ENCODE results near the gene TFF2.

TFF2 gene

DNA sequence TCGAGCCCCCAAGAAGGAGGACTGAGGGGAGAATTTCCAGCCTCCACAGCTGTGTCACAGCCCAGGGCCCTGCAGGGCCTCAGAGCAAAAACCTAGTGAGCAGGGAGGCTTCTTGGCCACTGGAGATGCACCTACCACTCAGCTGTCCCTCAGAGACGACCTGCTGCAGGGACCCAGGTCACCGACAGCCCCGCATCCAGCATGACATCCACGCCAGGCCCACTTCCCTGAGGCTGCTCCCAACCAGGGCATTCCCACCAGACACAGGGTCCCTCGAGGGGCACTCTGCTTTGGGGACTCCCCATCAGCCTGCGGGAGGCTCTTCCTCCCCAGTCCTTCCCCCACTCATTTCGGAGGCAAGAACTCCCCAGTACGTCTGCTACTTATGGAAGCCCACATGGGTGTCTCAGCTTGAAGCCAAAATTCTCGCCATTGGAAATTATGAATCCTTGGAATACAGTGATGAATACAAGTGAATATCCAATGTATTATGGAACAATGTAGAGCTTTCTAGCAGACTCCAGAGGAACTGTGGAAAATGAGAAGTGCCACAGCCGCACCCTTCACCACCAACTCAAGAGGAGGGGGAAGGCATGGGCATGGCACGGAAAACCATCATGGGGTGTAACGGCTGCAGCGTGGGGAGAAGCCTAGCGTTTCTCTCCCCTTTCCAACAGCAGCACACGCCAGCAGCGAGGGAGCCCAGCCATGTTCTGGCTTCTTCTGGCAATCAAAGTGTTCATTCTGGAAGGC, 42.5 kb downstream of the TFF2 start:
- in situ Hi-C loops (cut with HindIII; ENCODE audit: low sequenced_read_pairs), result no loop called here

DNA sequence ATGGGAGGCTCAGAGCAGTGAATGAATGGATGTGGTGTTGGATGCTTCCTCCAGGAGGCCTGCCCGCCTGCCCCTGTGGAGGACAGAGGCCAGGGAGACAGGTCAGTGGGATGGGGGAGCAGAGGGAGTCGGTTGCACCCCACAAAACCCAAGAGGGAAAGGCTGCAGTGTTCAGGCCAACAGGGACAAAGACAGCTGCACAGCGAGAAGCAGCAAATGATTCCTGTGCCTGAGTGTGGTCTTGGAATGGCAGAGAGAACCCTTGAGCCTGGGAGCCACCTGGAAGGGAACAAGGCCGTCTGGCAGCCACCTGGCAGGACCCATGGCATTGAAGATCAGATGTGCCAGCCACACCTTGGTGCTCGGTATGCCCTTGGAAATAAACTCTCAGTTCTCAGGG, 43.7 kb downstream of the TFF2 start:
- in situ Hi-C loops (cut with HindIII; ENCODE audit: low sequenced_read_pairs), result no loop called here

DNA sequence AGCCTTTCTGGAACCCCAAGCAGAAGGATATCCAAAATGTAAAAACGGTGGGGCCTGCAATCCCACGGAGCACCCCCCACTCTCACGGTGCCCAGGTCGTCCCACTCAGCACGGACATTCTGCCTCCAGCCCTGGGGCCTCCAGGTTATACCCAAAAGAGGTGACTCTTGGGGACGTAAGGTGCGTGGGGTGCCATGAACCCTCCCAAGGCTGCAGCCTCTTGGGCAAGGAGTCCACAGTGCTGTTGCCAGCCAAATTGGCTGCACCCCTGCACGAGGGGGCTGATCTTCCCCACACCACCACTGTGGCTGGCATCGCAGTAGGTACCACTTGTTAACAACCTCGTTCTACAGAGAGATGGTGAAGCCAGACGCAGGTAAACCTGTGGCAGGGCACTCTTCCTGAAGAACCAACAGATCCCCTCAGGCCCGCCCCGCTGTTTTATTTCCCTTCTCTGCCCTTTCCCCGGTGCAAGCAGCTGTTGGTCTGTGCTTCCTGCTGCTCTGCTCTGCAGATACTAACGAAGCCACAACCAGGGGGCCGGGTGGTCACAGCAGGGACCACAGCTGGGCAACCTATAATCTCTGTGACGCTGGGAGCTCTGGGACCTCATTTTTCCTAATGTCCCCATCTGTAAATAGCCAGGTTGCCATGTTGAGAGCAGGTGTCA, 44.3 kb downstream of the TFF2 start:
- in situ Hi-C loops (cut with HindIII; ENCODE audit: low sequenced_read_pairs), result no loop called here

DNA sequence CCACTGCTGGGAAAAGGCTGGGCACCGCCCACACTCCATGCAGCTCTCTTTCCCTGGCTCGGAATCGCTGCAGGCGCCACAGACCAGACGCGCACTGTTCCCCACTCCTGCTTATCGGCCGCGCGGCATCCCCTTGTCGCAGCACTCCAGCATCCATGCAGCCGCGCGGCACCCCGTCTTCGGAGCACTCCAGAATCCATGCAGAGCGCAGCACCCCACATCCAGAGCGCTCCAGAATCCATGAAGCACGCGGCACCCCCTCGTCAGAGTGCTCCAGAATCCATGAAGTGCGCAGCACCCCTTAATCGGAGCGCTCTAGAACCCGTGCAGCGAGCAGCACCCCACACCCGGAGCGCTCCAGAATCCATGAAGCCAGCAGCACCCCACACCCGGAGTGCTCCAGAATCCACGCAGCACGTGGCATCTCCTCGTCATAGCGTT, 45.1 kb downstream of the TFF2 start:
- in situ Hi-C loops (cut with HindIII; ENCODE audit: low sequenced_read_pairs), result no loop called here

DNA sequence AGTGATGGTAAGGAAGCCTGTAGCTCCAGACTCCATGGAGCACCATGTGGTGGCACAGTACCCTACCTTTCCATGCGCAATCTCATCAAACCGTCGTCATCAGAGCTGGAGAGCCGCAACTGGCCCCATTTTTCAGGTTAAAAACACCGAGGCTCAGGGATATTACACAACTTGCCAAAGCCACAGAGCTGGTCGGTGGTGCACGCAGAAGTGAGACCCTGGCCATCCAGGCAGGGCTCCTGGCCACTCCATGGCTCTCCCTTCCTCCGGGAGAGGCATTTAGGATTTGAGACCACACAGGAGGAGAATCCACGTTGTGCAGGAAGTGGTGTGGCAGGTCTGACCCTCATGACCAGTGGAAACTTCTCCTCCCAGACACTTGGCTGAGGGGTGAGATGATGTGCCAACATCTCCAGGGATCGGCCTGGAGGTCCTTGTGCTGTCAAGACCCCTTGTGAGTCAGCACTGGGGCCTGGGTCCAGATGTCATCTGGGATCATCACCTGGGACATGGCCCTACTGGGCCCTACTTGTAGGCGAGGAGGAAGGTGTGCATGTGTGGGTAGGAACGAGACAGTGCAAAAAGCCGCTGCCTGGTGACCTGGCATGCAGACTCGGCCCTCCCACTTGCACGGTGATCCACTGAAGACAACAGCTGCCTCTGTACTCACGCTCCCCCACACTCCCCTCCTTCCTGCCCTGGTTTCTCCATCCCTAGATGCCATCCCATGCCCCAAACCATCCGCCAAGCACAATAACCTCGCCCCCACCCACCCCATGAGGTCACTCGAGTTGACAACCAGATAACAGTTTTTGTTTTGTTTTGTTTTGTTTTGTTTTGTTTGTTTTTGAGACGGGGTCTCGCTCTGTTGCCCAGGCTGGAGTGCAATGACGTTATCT, 46.0 kb downstream of the TFF2 start:
- in situ Hi-C loops (cut with HindIII; ENCODE audit: low sequenced_read_pairs), result no loop called here

DNA sequence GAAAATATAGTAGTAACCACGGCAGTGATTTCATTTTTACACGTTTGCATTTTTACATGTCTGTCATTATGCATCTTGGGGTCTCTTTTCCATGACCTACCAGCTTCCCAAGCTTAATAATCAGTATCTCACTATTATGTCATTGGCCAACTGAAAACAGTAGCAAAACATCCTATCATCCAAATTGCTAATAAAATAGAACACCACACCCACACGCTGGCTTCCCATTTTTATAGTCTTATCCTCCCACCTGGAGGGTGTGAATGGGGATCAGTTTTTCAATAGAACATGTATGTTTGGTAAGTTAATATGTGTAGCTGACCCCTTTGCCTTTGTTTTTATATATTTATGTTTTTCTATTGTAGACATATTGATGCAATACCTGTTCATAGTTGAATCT, 47.4 kb downstream of the TFF2 start:
- in situ Hi-C loops (cut with HindIII; ENCODE audit: low sequenced_read_pairs), result no loop called here

DNA sequence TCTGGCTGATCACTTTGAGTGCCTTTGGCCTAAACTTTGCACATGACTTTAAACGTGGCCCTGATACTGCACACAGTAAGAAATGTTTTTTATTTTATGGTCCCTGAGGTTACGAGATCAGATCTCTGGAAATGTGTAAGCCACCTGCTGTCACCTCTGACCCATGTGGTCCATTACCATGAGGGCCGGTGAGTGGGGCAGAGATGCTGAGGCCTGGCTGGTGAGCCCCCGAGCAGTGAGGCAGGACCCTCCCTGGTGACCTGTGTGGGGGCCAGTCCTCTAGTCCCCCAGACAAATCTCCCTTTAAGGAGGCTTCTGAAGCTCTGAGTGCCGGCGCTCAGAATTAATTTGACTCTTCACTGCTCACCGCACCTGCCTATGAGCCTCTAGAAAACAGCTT, 48.0 kb downstream of the TFF2 start:
- in situ Hi-C loops (cut with HindIII; ENCODE audit: low sequenced_read_pairs), result no loop called here

DNA sequence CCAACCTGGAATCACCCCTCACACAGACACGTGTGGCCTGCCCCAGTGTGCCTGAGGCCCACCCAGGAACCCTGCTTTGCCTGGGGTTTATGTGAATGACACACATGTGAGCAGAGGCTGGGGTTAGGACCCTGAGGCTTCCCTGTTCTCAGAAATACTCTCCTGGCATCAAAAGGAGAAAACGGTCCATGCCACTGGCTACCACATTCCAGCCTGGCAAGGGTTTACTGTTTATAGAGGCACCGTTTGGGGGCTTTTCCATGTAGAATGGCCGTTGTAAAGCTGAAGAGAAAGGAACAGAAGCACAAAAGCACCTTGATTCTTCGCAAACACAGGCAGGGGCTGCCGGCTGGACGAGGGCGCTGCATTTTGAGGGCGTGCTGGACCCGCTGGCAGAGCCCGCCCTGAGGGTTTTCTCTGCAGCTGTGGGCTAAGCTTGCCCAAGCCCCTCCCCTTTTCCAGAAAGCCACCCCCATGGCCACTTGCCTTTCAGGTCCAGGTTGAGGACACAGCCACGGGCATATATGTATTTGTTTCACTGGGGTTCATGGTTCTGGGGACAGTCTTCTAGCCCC, 48.6 kb downstream of the TFF2 start:
- in situ Hi-C loops (cut with HindIII; ENCODE audit: low sequenced_read_pairs), result no loop called here

DNA sequence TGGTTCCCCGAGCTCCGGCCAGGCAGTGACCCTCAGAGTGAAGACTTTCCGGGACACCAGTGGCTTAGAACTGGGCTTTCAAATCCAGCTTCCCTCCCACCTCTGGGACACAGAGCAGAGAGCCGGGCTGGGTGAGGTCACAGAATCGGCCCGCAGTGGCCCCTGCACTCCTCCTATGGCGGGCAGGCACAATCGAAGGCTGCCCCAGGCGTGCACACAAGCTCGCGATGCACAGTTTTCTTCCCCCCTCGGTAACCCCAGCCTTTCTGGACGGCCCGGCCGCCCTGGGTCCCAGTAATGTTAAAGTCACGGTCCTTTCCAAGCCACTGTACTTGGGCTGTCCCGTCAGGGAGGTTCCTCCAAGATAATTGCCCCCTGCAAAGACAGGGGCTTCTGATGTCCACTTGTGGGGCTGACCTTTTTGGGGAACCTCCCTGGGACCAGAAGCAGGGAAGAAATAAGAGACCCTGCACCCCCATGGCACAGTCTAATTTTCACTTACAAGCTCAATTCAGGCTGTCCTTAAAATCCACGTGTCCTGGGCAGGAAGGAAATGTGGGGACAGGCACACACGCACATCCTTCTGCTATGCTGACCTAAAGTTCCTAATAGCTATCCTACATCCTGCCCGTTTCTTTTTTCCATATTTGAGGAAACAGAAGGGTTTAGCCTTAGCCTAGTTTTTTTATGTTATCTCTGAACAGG, 49.3 kb downstream of the TFF2 start:
- in situ Hi-C loops (cut with HindIII; ENCODE audit: low sequenced_read_pairs), result no loop called here

DNA sequence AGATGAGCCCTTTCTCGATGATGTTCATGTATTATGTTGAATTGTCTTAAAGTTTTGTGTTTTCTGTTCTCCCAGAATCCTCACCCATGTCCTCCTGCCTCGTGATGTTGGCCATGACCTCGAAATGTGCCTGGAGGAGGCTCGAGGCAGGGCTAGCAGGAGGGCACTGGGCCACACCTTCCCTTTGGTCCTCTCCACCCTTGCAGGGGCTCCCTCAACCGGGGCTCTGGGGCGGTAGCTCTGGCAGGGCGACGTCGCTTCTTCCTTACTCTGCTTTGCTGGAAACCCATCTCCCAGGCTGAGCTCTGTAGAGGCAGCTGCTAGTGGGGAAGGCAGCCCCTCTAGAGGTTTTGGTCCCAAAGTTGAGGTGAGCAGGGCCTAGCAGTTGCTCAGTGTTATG, 49.8 kb downstream of the TFF2 start:
- in situ Hi-C loops (cut with HindIII; ENCODE audit: low sequenced_read_pairs), result no loop called here

DNA sequence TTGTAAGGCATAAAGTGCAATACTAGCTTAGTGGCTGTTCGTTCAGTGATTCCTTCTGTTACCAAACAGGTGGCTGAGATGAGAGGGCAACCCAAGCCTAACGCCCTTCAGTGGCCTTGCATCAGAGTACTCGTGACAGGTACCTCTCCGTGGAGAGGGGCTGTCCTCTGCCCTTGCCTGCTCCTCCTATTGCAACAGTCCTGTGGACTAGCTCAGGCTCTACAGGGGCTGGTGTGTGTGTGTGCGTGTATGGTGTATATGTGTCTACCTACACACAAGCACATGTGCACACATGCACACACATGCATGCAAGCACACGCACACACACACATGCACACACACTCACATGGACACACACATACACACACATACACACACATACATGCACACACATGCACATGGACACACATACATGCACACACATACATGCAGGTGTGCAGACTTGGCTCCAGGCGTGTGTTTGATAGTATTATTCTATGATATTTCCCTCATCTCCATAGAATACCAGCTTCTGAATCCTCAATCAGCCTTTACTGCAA, 50.7 kb downstream of the TFF2 start:
- in situ Hi-C loops (cut with HindIII; ENCODE audit: low sequenced_read_pairs), result no loop called here

DNA sequence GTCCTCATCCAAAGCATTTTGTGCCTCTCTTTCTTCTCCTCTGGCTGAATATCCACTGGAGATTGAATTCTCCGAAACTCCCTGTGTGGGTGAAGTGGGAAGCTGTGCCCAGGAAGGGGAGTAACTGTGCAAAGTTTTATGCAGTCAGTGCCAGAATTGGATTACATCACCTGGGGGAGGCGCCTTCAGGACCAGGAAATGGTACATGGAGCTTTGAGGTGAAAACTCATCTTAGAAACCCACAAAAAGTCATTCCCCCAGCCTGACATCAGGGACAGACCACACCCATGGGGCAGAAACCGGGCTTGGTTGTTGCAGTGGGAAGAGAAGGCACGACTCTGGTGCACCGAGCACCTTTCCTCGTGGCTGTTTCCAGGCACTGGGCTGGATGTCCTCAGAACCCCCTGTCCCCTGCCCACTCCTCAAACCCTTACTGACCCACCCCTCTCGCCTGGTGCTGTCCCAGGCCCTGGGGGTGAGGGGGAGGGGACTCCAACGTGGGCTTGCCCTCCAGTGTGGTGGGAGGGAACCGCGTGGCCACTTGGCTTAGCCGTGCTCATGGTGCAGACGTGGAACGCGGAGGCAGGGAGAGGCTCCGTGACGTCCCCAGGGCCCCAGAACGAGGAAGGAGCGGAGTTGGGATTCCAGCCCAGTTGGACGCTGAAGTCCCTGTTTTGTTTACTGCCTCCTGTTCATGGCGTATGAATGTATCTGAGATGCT, 51.3 kb downstream of the TFF2 start:
- in situ Hi-C loops (cut with HindIII; ENCODE audit: low sequenced_read_pairs), result no loop called here

DNA sequence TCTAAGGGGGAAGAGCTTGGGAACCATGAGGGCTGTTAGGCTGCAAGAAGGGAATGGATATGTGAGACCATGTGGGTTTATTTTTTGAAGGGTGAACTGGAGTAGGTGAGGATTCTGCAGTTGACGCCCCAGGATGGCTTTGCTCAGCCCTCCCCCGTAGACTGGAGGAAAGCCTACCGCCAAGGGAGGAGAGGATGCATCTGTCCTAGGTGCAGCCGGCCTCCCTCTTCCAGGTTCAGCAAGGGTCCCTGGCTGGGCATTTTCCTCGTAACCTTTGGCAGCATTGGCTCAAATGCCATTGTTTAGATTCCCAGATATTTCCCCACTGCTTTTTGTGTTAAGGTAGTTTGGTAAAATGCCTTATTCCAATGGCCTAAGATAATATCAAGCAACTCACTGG, 52.1 kb downstream of the TFF2 start:
- in situ Hi-C loops (cut with HindIII; ENCODE audit: low sequenced_read_pairs), result no loop called here

DNA sequence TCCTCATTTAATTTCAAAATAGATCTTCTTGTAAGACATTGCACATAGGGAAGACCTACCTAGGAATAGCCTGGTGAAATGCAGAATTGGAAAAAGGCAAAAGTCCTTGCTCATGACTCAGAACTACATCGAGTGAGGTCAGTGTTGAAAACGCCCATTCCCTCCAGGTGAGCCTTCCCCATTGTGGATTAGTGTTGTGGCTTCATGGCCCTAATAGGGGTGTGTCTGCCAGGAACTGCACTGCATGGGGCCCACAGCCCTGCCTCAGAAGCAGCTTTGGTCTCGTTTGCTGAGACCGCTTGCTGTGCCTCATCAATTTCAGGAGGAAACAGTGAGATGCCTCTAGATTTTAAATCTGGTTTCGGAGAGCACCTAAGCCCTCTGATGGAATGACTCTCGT, 52.6 kb downstream of the TFF2 start:
- in situ Hi-C loops (cut with HindIII; ENCODE audit: low sequenced_read_pairs), result no loop called here

DNA sequence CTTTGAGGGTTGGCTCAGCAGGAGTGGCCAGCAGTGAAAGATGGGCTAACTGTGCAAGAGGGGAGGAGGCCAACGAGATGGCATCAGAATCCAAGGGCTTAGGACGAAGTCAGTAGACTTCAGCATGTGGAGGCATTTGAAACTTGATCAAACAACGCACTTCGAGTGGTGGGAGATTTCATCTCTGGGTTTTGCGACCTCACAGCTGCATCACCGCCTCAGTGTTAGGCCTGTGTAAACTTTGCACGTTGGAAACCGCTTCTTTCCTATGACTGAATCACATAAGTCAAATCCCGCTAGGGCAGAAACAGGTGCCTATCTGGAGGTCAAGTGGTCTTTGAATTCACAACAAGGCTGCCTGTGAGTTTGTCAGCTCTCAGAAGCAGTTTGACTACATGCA, 53.4 kb downstream of the TFF2 start:
- in situ Hi-C loops (cut with HindIII; ENCODE audit: low sequenced_read_pairs), result no loop called here

DNA sequence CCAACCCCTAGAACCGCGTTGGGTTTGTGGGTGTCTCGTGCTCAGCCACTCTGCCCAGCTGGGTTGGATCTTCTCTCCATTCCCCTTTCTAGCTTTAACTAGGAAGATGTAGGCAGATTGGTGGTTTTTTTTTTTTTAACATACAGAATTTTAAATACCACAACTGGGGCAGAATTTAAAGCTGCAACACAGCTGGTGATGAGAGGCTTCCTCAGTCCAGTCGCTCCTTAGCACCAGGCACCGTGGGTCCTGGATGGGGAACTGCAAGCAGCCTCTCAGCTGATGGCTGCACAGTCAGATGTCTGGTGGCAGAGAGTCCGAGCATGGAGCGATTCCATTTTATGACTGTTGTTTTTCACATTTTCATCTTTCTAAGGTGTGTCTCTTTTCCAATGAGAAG, 54.3 kb downstream of the TFF2 start:
- in situ Hi-C loops (cut with HindIII; ENCODE audit: low sequenced_read_pairs), result no loop called here

Data from DLD1 (cell line).